Dendritic cell treated with granulocyte-macrophage colony-stimulating factor and Interleukin-4, amounts not matched to agents 40 ng/mL and 50 ng/mL, for 4 days (primary cell): ENCODE results near the gene PELO.
A peak's percentile ranks its signal among the peaks of the same experiment; 100 is the strongest.

Source experiments
- H3K27ac Mint-ChIP-seq: one replicate; pipeline ENCODE4 v1.8.0; 2022; ENCODE audit warnings: mild to moderate bottlenecking, mixed read lengths
- H3K27me3 Mint-ChIP-seq: one replicate; pipeline ENCODE4 v1.8.0; 2022; ENCODE audit warnings: mild to moderate bottlenecking, mixed read lengths
- H3K36me3 Mint-ChIP-seq: one replicate; pipeline ENCODE4 v1.8.0; 2022; ENCODE audit warnings: low read depth, mixed read lengths
- H3K4me1 Mint-ChIP-seq: one replicate; pipeline ENCODE4 v1.8.0; 2022; ENCODE audit warnings: low read depth, mixed read lengths
- H3K4me3 Mint-ChIP-seq: one replicate; pipeline ENCODE4 v1.8.0; 2022; ENCODE audit warnings: mild to moderate bottlenecking, moderate library complexity, mixed read lengths
- H3K9me3 Mint-ChIP-seq: one replicate; pipeline ENCODE4 v1.8.0; 2022; ENCODE audit warnings: mixed read lengths
- intact Hi-C: fragments of 100-400 bp; cut with micrococcal nuclease; formaldehyde crosslinking; loops from one replicate; pipeline ENCODE4 v1.15.0; 2022

PELO gene

DNA sequence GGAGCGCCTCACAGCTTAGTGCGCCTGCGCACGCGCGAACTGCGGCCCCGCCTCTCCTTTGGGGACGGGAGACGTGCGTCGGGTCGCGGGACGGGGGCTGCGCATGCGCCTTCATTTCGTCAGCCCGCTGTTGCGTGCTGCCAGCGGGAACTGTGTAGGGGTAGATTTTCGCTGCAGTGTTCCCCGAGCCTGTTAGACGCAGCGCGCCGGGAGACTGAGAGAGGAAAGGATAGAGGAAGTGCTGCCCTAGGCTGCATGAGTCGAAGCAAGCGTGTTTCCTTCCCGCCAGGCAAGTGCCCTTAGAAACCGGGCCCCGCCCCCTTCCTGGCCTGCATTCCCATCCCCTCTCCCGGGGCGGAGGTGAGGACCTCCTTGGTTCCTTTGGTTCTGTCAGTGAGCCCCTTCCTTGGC is 12.3 kb downstream of the PELO start:
- intact Hi-C loops: loop anchor here (2.0 kb wide), 1 partner anchor 33 kb away; no protein-coding TSS in a partner anchor
- H3K9me3 Mint-ChIP-seq: no peaks in the 10 kb centered on the region
- H3K36me3 Mint-ChIP-seq: peaks cover 21% of the 10 kb centered on the region
- peak overlapping the region; percentile 97 for H3K27ac Mint-ChIP-seq
- H3K4me3 Mint-ChIP-seq: peak overlapping the region; percentile 82
- no peaks in the 10 kb centered on the region for H3K27me3 Mint-ChIP-seq
- H3K4me1 Mint-ChIP-seq: peaks cover 60% of the 10 kb centered on the region

GRCh38 chr5:52800394-52801213 is 12.9 kb downstream of the PELO start:
- peaks cover 25% of the 10 kb centered on the region for H3K36me3 Mint-ChIP-seq
- intact Hi-C loops: loop anchor here (2.0 kb wide), 1 partner anchor 34 kb away; no protein-coding TSS in a partner anchor
- no peaks in the 10 kb centered on the region for H3K9me3 Mint-ChIP-seq
- H3K27ac Mint-ChIP-seq: peak overlapping the region; percentile 97
- H3K4me3 Mint-ChIP-seq: peak overlapping the region; percentile 82
- peaks cover 66% of the 10 kb centered on the region for H3K4me1 Mint-ChIP-seq
- H3K27me3 Mint-ChIP-seq: no peaks in the 10 kb centered on the region

GRCh38 chr5:52801329-52801728 is 13.6 kb downstream of the PELO start:
- Mint-ChIP-seq H3K4me1 (peaks cover 70% of the 10 kb centered on the region), H3K36me3 (peaks cover 25% of the 10 kb centered on the region), H3K27ac (peak overlapping the region; percentile 97), H3K27me3 (no peaks in the 10 kb centered on the region), H3K9me3 (no peaks in the 10 kb centered on the region), H3K4me3 (peak overlapping the region; percentile 82)
- intact Hi-C loops: loop anchor here (2.0 kb wide), 1 partner anchor 35 kb away; no protein-coding TSS in a partner anchor

DNA sequence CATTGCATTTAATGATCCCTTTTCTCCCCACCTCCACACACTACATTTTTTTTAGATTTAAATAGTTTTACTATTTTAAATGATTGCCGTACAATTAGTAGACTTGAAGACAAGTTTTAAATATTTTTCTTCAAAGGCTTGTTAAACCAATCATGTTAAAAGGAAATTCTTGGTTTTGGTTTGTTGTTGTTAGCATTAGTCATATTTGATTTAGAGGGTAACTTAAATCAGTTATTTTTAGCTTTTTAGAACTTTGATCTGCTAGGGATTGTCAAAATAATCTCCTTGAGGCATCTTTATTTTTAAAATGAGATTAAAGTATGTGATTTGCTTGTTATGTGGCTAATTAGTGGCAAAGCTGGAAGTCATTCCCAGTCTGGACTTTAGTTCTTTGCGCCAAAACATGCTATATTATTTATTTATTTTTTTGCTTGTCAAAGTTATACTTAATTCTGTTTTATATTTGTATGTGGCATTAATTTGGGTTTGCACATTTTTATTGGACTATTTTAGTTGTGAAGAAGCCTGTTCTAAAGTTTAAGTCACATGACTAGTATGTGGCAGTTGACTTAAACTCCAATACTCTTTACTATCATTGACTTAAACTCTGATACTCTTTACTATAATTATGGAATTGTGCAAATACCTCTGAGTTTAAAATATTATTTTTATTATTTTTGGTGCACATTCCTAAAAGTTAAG is 14.7 kb downstream of the PELO start:
- intact Hi-C loops: no loop called here
- H3K4me1 Mint-ChIP-seq: peaks cover 60% of the 10 kb centered on the region
- no peak overlapping the region for H3K4me3 Mint-ChIP-seq
- H3K27ac Mint-ChIP-seq: peak overlapping the region; percentile 34
- H3K9me3 Mint-ChIP-seq: no peaks in the 10 kb centered on the region
- H3K36me3 Mint-ChIP-seq: peaks cover 25% of the 10 kb centered on the region
- H3K27me3 Mint-ChIP-seq: no peaks in the 10 kb centered on the region

- Mint-ChIP-seq H3K27ac (peak overlapping the region; percentile 34), H3K9me3 (no peaks in the 10 kb centered on the region), H3K4me1 (peaks cover 55% of the 10 kb centered on the region), H3K36me3 (peaks cover 25% of the 10 kb centered on the region), H3K27me3 (no peaks in the 10 kb centered on the region), H3K4me3 (no peak overlapping the region)
- intact Hi-C loops: no loop called here
Observed at GRCh38 chr5:52802974-52803336, 15.2 kb downstream of the PELO start.

DNA sequence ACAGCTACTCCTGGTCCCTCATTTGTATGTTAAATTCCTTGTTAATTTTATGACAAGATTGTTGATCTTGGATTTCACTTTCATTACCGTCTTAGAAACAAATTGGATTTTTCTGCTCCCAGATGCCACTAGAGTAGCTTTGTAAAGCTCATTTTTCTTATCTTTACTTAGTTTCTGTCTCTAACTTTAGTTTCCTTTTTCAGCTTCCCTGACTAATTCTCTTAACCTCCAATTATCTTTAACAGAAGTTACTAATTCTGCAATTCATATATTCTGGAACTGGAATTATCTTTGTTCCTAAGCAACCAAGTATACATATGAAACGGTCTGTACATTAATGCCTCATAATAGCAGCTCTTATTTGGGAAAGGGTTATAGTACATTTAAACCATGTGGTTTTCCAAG is 16.7 kb downstream of the PELO start:
- peaks cover 48% of the 10 kb centered on the region for H3K4me1 Mint-ChIP-seq
- H3K36me3 Mint-ChIP-seq: peaks cover 24% of the 10 kb centered on the region
- H3K27me3 Mint-ChIP-seq: no peaks in the 10 kb centered on the region
- H3K4me3 Mint-ChIP-seq: no peak overlapping the region
- H3K27ac Mint-ChIP-seq: peak overlapping the region; percentile 2
- no peaks in the 10 kb centered on the region for H3K9me3 Mint-ChIP-seq
- intact Hi-C loops: no loop called here

GRCh38 chr5:52804981-52805380 is 17.3 kb downstream of the PELO start:
- H3K27me3 Mint-ChIP-seq: no peaks in the 10 kb centered on the region
- H3K27ac Mint-ChIP-seq: peak overlapping the region; percentile 2
- intact Hi-C loops: no loop called here

DNA sequence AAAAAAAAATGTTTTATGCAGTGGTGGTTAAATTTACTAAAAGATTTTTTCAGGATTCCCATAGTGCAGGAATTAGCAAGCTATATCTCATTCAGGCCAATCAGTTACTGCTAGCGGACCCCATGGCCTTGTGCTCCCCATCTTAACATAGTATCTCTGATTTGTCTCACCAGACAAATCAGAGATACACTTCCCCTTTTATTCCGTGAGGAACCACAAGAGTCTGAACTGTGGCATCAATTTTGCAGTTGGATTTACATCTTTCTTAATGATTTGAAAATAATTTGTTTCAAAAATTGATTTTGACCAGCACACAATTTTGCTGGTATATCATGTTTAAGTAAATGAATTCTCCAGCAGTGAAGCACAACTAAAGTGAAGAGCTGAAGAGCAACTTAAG is 17.9 kb downstream of the PELO start:
- intact Hi-C loops: no loop called here
- Mint-ChIP-seq H3K4me1 (peaks cover 52% of the 10 kb centered on the region), H3K27me3 (no peaks in the 10 kb centered on the region), H3K4me3 (no peak overlapping the region), H3K36me3 (peaks cover 12% of the 10 kb centered on the region), H3K9me3 (no peaks in the 10 kb centered on the region), H3K27ac (no peak overlapping the region)

More at GRCh38 chr5:52804981-52805380, 17.3 kb downstream of the PELO start:
- peaks cover 52% of the 10 kb centered on the region for H3K4me1 Mint-ChIP-seq
- H3K9me3 Mint-ChIP-seq: no peaks in the 10 kb centered on the region
- no peak overlapping the region for H3K4me3 Mint-ChIP-seq
- peaks cover 18% of the 10 kb centered on the region for H3K36me3 Mint-ChIP-seq

- H3K4me3 Mint-ChIP-seq: no peak overlapping the region
- H3K36me3 Mint-ChIP-seq: peaks cover 9% of the 10 kb centered on the region
Observed at GRCh38 chr5:52807037-52807436, 19.3 kb downstream of the PELO start.

GRCh38 chr5:52807723-52808122 is 20.0 kb downstream of the PELO start:
- Mint-ChIP-seq H3K36me3 (peaks cover 9% of the 10 kb centered on the region), H3K27me3 (no peaks in the 10 kb centered on the region), H3K4me3 (no peak overlapping the region), H3K9me3 (no peaks in the 10 kb centered on the region), H3K4me1 (peaks cover 42% of the 10 kb centered on the region), H3K27ac (no peak overlapping the region)
- intact Hi-C loops: no loop called here

More at GRCh38 chr5:52807037-52807436, 19.3 kb downstream of the PELO start:
- Mint-ChIP-seq H3K4me1 (peaks cover 43% of the 10 kb centered on the region), H3K27me3 (no peaks in the 10 kb centered on the region), H3K9me3 (no peaks in the 10 kb centered on the region), H3K27ac (no peak overlapping the region)
- intact Hi-C loops: no loop called here

DNA sequence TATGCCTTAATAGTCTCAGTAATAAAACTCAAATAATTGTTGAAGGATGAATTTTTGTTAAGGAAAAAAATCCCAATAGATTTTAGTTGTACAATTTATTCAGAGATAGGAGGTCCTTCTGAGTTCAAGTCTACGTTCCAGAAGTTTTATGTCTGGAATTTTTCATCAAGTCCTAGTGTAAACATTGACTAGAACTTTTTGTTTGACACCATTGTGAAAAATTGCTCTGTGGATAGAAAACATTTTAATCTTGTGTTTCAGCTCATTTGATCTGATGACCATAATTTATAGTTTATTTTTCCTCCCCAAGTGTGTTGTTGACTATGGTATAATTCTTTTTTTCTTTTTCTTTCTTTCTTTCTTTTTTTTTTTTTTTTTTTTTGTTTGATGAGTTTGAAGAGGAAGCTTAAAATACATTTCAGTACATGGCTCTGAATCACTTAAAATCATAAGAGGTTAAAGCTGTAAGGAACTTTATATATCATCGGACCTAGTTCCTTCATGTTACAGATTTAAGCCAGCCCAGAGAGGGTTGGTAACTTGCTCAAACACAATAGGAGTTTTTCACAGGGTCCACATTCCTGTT is 20.7 kb downstream of the PELO start:
- Mint-ChIP-seq H3K4me1 (peaks cover 37% of the 10 kb centered on the region), H3K9me3 (no peaks in the 10 kb centered on the region), H3K36me3 (peaks cover 9% of the 10 kb centered on the region), H3K4me3 (no peak overlapping the region), H3K27me3 (no peaks in the 10 kb centered on the region), H3K27ac (no peak overlapping the region)
- intact Hi-C loops: no loop called here

GRCh38 chr5:52809884-52810283 is 22.2 kb downstream of the PELO start:
- peak overlapping the region; percentile 52 for H3K4me3 Mint-ChIP-seq
- peaks cover 5% of the 10 kb centered on the region for H3K36me3 Mint-ChIP-seq
- H3K27ac Mint-ChIP-seq: peak overlapping the region; percentile 94
- no peaks in the 10 kb centered on the region for H3K9me3 Mint-ChIP-seq
- intact Hi-C loops: no loop called here
- H3K27me3 Mint-ChIP-seq: no peaks in the 10 kb centered on the region
- peaks cover 28% of the 10 kb centered on the region for H3K4me1 Mint-ChIP-seq

GRCh38 chr5:52810426-52810825 is 22.7 kb downstream of the PELO start:
- H3K36me3 Mint-ChIP-seq: no peaks in the 10 kb centered on the region
- peaks cover 23% of the 10 kb centered on the region for H3K4me1 Mint-ChIP-seq
- peak overlapping the region; percentile 94 for H3K27ac Mint-ChIP-seq
- H3K4me3 Mint-ChIP-seq: no peak overlapping the region
- intact Hi-C loops: no loop called here
- H3K27me3 Mint-ChIP-seq: no peaks in the 10 kb centered on the region
- no peaks in the 10 kb centered on the region for H3K9me3 Mint-ChIP-seq
